ENCODE measurements around the gene CLMN.

CLMN gene

GRCh38 chr14:95237121-95237957 lies 82.4 kb downstream of the CLMN start:
- DNase-seq = no peak

GRCh38 chr14:95236221-95236620 lies 83.5 kb downstream of the CLMN start:
- DNase-seq = no peak

GRCh38 chr14:95235767-95236166 lies 83.9 kb downstream of the CLMN start:
- no peak for DNase-seq

GRCh38 chr14:95235351-95235750 lies 84.4 kb downstream of the CLMN start:
- no peak for DNase-seq

GRCh38 chr14:95234426-95234825 lies 85.3 kb downstream of the CLMN start:
- no peak for DNase-seq

GRCh38 chr14:95233702-95234241 lies 85.9 kb downstream of the CLMN start:
- no peak for DNase-seq

- DNase-seq = no peak
Observed at GRCh38 chr14:95232894-95233584, 86.7 kb downstream of the CLMN start.

- no peak for DNase-seq
Observed at GRCh38 chr14:95231966-95232633, 87.6 kb downstream of the CLMN start.

GRCh38 chr14:95229749-95230148 lies 90.0 kb downstream of the CLMN start:
- DNase-seq = no peak

- DNase-seq = no peak
Observed at GRCh38 chr14:95228240-95228639, 91.5 kb downstream of the CLMN start.

GRCh38 chr14:95227279-95227860 lies 92.3 kb downstream of the CLMN start:
- DNase-seq = no peak

- DNase-seq = no peak
Observed at GRCh38 chr14:95226801-95227200, 92.9 kb downstream of the CLMN start.

- no peak for DNase-seq
Observed at GRCh38 chr14:95225251-95225887, 94.3 kb downstream of the CLMN start.

GRCh38 chr14:95222870-95223398 lies 96.8 kb downstream of the CLMN start:
- no peak for DNase-seq

- no peak for DNase-seq
Observed at GRCh38 chr14:95222151-95222631, 97.5 kb downstream of the CLMN start.

- no peak for DNase-seq
Observed at GRCh38 chr14:95221531-95221930, 98.2 kb downstream of the CLMN start.

GRCh38 chr14:95220663-95221231 lies 99.0 kb downstream of the CLMN start:
- no peak for DNase-seq

GRCh38 chr14:95218472-95219193 lies 101.1 kb downstream of the CLMN start:
- no peak for DNase-seq

GRCh38 chr14:95218006-95218405 lies 101.7 kb downstream of the CLMN start:
- DNase-seq = no peak

- DNase-seq = no peak
Observed at GRCh38 chr14:95217391-95217900, 102.3 kb downstream of the CLMN start.

- DNase-seq = no peak
Observed at GRCh38 chr14:95216008-95216407, 103.7 kb downstream of the CLMN start.
